SK-N-MC (cell line): ENCODE results near the gene ADD1.

Source experiments
- DNase-seq: peaks from one replicate; pipeline ENCODE4 v3.0.0-alpha.2; 2011; ENCODE audit warnings: low read depth, low spot score
- H3K27ac ChIP-seq: fragments of 200-600 bp; sonication (generic); 2 replicates; pipeline ENCODE4 v1.5.1; 2016; ENCODE audit warnings: mixed run types
- H3K36me3 ChIP-seq: fragments of 200-600 bp; sonication (generic); 2 replicates; pipeline ENCODE4 v1.6.1; 2017; ENCODE audit warnings: antibody characterized with exemption, low read length, mixed read lengths; ENCODE audit not compliant: insufficient read depth
- H3K4me3 ChIP-seq: fragments of 200-600 bp; sonication (generic); 2 replicates; pipeline ENCODE4 v1.5.1; 2016
- H3K9ac ChIP-seq: fragments of 200-600 bp; sonication (generic); 2 replicates; pipeline ENCODE4 v1.8.0; 2017; ENCODE audit warnings: mixed run types, mixed read lengths; ENCODE audit not compliant: insufficient read length
- H3K9me3 ChIP-seq: fragments of 200-600 bp; sonication (generic); 2 replicates; pipeline ENCODE4 v1.6.1; 2017; ENCODE audit warnings: low read depth, mild to moderate bottlenecking, antibody characterized with exemption, low read length, moderate library complexity, mixed read lengths
- EZH2 ChIP-seq: fragments of 200-600 bp; sonication (generic); IDR thresholded peaks from one replicate; pipeline ENCODE4 v1.6.1; 2017; ENCODE audit warnings: antibody characterized with exemption
- FOXP2 ChIP-seq: optimal IDR thresholded peaks from 2 replicates; pipeline ENCODE3; 2011; ENCODE audit warnings: mild to moderate bottlenecking, moderate library complexity; ENCODE audit not compliant: insufficient read depth; ENCODE audit errors: extremely low read length, control extremely low read depth
- POLR2AphosphoS5 ChIP-seq: IDR thresholded peaks from 2 replicates; pipeline ENCODE4 v1.6.1; 2012; ENCODE audit warnings: mild to moderate bottlenecking, low read depth, low read length, borderline replicate concordance

The ADD1 gene

DNA sequence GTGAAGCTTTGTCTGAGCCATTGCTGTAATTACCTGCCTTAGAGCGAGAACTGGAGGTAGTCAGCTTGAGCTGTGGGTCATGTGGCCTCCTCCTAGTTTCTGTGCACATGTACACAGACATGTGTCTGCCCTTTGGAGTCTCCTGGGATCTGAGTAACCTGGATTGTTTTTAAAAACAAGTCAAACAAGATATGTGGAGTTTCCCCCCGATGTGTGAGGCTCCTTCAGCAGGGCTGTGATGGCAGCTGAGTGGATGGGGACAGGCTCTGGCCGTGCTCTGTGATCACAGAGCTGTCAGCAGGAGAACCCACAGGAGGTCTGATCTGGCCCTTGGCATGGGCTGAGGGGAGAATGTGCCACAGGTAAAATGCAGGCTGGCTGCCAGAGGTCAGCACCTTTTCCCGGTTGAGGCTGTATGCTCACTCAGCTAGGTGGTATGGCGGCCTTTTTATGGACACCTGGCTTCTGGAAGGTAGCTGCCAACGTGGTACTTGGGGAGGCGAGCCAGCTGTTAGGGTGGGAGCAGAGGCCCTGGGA is 81.2 kb downstream of the ADD1 start:
- Histone ChIP-seq H3K9me3 (no peaks in the 10 kb centered on the region), H3K4me3 (no peak overlapping the region), H3K27ac (peak overlapping the region; percentile 13; the same call in 1 of the 2 replicates), H3K36me3 (peaks cover 14% of the 10 kb centered on the region; the same call in 1 of the 2 replicates), H3K9ac (no peak overlapping the region)
- DNase-seq: no peak
- TF ChIP-seq FOXP2 (no peak), POLR2AphosphoS5 (no peak), EZH2 (no peak)

DNA sequence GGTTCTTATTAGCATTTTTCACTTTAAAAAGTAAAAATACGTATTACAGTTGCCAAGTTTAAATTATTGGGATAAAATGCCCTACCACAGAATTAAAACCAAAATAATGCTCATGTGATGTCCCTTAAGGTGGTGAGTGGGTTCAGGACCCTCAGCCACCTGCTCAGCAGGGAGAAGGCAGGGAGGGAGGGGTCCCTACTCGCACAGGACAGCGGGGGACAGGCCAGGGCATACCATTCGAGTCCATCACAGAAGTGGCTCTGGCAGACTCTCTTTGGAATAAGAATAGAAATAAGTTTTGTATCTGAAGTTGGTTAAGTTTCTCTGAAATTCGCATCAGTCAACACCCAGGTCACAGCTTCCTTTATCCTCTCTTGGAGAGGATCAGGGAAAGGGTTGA is 81.9 kb downstream of the ADD1 start:
- H3K36me3 ChIP-seq: peaks cover 17% of the 10 kb centered on the region; the same call in 1 of the 2 replicates
- no peak overlapping the region for H3K9ac ChIP-seq
- no peak overlapping the region for H3K4me3 ChIP-seq
- no peak for TF ChIP-seq FOXP2
- no peak for TF ChIP-seq EZH2
- TF ChIP-seq POLR2AphosphoS5: no peak
- H3K27ac ChIP-seq: no peak overlapping the region
- H3K9me3 ChIP-seq: no peaks in the 10 kb centered on the region
- DNase-seq: no peak

DNA sequence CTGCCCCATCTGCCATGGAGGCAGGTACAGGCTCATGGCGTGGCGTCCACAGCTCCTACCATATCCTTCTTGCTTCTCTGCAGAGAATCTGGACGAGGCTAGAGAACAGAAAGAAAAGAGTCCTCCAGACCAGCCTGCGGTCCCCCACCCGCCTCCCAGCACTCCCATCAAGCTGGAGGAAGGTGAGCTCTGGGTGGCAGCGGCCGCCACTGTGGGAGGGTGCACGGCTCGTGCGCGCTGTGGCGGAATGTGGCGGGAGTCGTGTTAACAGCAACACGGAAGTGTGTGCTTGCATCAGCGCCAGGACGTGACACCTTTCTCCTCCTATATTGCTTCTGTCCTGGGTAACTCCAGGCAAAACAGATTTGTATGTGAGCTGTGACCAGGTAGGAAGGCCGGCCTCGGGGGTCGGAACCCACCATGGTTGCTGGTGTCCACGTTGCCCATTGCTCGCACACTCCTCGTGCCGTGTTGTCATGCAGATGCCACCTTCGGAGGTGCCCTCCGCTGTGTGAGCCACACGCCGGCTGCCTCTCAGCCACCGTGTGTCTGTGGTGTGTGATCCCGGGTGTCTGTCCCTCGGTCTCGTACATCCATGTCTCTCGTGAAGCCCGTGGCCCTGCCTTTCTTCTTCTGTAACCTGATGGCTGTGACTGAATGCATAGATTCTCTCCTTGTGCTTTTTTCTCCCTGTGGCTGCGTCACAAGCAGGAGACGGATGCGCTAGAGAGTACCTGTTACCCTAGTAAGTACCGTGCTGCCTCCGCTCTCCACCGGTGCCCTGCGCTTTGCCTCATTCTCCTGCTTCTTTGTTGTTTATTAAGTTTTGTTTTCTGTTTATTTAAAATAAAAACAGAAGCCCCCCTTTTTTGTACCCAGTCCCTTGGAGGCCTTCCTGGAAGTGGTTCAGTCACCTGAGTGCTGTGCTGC is 82.6 kb downstream of the ADD1 start:
- H3K9me3 ChIP-seq: no peaks in the 10 kb centered on the region
- TF ChIP-seq EZH2 (no peak), FOXP2 (no peak), POLR2AphosphoS5 (no peak)
- H3K4me3 ChIP-seq: no peak overlapping the region
- H3K27ac ChIP-seq: no peak overlapping the region
- H3K9ac ChIP-seq: no peak overlapping the region
- DNase-seq: no peak
- peaks cover 20% of the 10 kb centered on the region; the same call in 1 of the 2 replicates for H3K36me3 ChIP-seq

DNA sequence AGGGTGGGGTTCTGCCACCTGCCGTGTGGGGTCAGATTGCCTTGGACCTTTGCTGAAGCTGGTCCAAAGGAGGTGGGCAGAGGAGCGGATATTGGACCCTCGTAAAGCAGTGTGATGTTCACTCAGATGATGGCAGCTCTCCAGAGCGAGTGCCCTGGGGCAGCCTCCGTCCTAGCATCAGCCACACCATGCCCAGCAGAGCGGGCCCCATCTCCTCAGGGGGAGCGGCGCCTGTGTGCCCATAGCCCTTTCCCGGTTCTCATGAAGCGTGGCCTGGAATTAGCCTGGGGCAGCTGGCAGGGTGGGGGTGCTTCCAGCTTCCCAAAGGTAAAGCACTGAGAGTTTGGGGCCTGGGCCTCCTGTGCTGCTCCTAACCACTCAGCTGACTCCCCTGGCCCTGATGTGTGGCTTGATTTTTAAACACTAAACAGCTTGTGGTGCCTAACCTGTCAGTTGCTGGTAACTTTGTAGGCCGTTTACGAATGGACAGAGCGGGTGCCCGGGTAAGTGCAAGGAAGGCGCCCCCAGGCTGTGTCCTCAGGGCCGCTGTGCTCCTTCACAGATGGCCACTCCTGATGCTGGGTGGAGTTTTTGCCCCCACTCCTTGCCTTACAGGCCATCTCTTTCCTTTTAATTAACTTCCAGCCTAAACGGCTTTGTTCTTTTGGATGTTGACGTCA is 83.5 kb downstream of the ADD1 start:
- no peak overlapping the region for H3K27ac ChIP-seq
- H3K4me3 ChIP-seq: no peak overlapping the region
- TF ChIP-seq FOXP2: no peak
- no peak for TF ChIP-seq EZH2
- no peak for TF ChIP-seq POLR2AphosphoS5
- H3K36me3 ChIP-seq: peaks cover 20% of the 10 kb centered on the region; the same call in 1 of the 2 replicates
- H3K9me3 ChIP-seq: no peaks in the 10 kb centered on the region
- no peak overlapping the region for H3K9ac ChIP-seq
- no peak for DNase-seq

DNA sequence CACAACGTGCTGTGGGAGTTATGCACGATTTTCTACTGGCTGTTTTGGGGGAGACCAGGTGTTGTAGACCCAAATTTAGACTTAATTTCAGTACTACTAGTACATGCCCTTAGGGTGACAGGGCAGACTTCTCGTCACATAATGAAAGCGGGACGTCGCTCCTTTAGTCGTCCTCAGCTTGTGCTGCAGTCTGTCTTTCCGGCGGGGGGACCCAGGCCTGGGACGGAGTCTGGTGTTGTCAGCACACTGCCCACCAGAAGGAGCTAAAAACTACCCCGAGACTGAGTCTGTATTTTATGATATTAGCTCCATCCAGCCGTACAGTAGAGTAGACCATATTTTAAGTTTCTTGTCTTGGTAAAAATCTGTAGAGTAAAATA is 84.0 kb downstream of the ADD1 start:
- peak overlapping the region; percentile 42 for H3K27ac ChIP-seq
- no peak overlapping the region for H3K9ac ChIP-seq
- TF ChIP-seq POLR2AphosphoS5 (no peak), FOXP2 (no peak), EZH2 (no peak)
- no peak for DNase-seq
- no peaks in the 10 kb centered on the region for H3K9me3 ChIP-seq
- no peak overlapping the region for H3K4me3 ChIP-seq
- peaks cover 20% of the 10 kb centered on the region; the same call in 1 of the 2 replicates for H3K36me3 ChIP-seq

DNA sequence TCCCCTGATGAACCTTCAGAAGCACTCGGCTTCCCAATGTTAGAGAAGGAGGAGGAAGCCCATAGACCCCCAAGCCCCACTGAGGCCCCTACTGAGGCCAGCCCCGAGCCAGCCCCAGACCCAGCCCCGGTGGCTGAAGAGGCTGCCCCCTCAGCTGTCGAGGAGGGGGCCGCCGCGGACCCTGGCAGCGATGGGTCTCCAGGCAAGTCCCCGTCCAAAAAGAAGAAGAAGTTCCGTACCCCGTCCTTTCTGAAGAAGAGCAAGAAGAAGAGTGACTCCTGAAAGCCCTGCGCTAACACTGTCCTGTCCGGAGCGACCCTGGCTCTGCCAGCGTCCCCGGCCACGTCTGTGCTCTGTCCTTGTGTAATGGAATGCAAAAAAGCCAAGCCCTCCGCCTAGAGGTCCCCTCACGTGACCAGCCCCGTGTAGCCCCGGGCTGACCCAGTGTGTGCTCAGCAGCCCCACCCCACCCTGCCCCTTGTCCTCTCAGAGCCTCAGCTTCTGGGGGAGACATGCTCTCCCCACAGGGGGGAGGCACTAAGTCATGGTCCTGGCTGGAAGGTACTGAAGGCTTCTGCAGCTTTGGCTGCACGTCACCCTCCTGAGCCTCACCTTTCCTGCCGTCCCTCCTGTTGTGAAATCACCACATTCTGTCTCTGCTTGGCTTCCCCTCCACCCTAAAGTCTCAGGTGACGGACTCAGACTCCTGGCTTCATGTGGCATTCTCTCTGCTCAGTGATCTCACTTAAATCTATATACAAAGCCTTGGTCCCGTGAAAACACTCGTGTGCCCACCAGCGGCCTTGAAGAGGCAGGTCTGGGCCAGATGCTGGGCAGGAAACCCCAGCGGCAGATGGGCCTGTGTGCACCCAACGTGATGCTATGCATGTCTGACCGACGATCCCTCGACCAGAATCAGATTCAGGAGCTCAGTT is 84.9 kb downstream of the ADD1 start:
- no peak for DNase-seq
- Histone ChIP-seq H3K27ac (peak overlapping the region; percentile 42; the same call in 1 of the 2 replicates), H3K9ac (no peak overlapping the region), H3K36me3 (peaks cover 20% of the 10 kb centered on the region; the same call in 1 of the 2 replicates), H3K9me3 (no peaks in the 10 kb centered on the region), H3K4me3 (no peak overlapping the region)
- no peak for TF ChIP-seq EZH2
- TF ChIP-seq POLR2AphosphoS5: no peak
- no peak for TF ChIP-seq FOXP2

DNA sequence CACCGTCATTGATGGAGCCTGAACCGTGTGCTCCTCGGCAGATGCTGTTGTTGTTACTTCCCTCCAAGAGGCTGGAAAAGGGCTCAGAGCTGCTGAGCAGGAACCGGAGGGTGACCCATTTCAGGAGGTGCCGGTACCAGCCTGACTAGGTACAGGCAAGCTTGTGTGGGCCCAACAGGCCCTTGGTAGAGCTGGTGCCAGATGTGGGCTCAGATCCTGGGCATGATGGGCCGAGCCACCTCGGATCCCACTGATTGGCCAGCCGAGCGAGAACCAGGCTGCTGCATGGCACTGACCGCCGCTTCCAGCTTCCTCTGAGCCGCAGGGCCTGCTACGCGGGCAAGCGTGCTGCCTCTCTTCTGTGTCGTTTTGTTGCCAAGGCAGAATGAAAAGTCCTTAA is 85.8 kb downstream of the ADD1 start:
- no peak for DNase-seq
- Histone ChIP-seq H3K4me3 (no peak overlapping the region), H3K36me3 (peaks cover 18% of the 10 kb centered on the region; the same call in 1 of the 2 replicates), H3K27ac (no peak overlapping the region), H3K9ac (no peak overlapping the region), H3K9me3 (no peaks in the 10 kb centered on the region)
- TF ChIP-seq POLR2AphosphoS5: no peak
- no peak for TF ChIP-seq EZH2
- TF ChIP-seq FOXP2: no peak
